GM13976 (cell line): ENCODE results near the gene UQCRH.

Source experiments
- DNase-seq: peaks from one replicate; pipeline ENCODE4 v3.0.0; 2012; ENCODE audit warnings: low spot score
- in situ Hi-C: fragments of 300-500 bp; cut with MboI; formaldehyde crosslinking; loops from one replicate; pipeline ENCODE4 v1.12.0; 2022; ENCODE audit warnings: low sequenced_read_pairs, mixed read lengths, inconsistent platforms; ENCODE audit not compliant: unreplicated experiment
- TF ChIP-seq, protein P1 (sequence below): IDR thresholded peaks from 2 replicates; pipeline ENCODE4 v1.5.1; 2012; ENCODE audit warnings: borderline replicate concordance, mild to moderate bottlenecking; ENCODE audit not compliant: insufficient read depth; ENCODE audit errors: extremely low read depth, missing control alignments, control extremely low read depth

UQCRH gene

DNA sequence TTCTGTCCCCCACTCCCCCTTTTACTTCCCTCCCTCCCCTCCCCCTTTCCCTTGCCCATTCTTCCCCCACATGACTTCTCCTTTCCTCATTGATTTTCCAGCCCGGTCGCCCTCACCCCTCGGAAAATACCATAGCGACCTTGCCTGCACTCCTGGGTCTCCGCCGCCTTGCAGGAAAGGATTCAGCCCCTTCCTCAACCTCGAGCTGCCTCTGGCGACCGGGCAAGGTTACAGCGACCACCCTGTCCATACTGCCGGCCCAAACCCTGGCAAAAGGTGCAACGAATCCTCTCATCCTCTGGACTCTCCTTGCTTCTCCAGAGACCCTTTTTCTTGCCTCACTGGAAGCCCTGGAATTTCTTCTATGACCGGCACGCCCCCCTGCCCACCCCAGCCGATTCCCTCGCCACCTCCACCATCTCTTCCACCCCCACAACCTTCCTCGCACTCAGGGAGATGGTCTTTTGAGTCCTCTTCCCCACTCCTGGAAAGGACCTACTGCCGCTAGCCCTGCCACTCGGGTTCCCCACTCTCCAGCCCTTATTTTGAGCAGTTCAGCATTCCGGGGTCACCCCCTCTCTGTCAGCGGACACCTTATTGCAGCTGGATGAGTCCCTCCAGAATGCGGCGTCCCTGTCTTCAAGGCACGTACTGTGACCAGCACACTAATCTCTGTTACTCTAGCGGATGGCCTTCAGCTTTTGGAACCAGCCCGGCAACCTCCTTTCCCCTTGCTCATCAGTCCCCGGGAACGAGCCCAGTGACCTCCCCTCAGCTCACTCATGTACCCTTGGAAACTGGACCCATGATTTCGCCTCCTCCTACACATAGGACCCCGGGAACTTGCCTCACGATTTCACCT, 38.0 kb downstream of the UQCRH start:
- DNase-seq, result no peak
- in situ Hi-C loops, result no loop called here
- TF ChIP-seq, protein P1, sequence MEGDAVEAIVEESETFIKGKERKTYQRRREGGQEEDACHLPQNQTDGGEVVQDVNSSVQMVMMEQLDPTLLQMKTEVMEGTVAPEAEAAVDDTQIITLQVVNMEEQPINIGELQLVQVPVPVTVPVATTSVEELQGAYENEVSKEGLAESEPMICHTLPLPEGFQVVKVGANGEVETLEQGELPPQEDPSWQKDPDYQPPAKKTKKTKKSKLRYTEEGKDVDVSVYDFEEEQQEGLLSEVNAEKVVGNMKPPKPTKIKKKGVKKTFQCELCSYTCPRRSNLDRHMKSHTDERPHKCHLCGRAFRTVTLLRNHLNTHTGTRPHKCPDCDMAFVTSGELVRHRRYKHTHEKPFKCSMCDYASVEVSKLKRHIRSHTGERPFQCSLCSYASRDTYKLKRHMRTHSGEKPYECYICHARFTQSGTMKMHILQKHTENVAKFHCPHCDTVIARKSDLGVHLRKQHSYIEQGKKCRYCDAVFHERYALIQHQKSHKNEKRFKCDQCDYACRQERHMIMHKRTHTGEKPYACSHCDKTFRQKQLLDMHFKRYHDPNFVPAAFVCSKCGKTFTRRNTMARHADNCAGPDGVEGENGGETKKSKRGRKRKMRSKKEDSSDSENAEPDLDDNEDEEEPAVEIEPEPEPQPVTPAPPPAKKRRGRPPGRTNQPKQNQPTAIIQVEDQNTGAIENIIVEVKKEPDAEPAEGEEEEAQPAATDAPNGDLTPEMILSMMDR, result no peak

DNA sequence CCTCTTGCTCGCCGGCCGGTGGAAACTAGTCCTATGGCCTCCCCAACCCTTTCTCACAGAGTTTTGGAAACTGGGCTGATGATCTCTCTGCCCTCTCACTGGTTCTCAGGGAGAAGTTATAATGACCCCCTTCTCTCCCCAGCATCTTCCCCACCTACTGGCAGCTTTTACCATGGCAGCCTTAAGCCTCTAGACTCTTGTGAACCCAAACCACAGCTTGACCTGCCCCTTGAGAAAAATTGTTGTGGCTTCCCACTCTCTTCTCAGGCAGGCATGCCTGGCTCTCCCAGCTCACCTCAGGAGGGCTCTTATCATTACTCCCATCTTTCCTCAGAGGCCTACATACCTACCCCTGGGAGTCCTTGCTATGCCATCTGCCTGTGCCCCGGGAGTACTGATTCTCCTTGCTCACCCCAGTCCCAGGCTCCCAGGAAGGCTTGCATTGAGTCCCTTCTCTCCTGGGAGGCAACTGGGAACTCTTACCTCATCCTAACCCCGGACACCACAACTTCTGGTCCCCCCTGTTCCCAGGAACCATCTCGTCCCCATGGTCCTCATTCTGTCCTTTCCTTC, 38.7 kb downstream of the UQCRH start:
- peak; percentile 65 for DNase-seq
- TF ChIP-seq, protein P1, result no peak
- in situ Hi-C loops, result no loop called here

DNA sequence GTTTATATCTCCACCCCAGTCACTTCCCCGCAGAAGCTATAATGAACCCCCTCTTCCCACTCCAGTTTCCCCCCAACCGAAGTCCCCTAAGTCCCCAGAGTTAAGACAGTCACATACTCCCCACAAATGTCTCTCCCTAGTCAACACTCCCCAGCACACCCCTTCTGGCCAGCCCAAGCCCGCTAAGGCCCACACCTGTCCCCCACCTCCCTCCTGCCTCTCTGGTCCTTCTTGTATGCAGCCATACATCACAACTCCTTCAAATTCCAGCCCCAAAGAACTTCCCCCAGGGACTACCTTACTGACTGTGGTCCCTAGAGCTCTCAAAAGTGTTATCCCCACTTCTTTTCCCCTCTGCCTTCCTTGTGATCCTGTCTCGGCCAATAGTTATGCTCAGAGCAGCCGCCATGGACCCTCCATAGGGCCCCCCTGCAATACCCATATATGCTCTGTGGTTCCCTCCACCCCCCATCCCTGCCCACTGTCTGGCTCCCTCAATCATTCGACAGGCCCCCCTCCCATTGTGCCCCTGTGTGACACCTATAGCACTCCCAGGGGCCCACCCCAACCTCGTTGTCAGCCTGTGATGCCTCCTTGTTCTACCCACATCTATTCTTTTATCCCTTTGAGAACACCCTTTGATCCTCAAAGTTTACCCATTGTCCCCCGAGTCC, 39.3 kb downstream of the UQCRH start:
- TF ChIP-seq, protein P1, result no peak
- DNase-seq, result no peak
- in situ Hi-C loops, result no loop called here

DNA sequence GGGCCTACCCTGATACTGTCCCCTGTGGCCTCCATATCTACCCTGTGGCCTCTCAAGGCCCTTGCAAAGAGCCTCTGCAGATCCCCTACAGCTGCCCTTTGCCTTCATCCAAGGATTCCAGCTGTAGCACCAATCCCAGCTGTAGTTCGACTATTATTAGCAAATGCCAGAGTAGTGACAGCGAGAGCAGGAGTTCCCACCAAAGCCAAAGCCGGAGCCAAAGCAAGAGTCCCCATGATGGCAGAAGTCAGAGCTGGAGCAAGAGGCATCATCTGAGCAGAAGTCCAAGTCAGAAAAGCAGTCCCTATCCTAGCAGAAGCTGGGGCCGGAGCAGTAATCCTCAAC, 39.8 kb downstream of the UQCRH start:
- TF ChIP-seq, protein P1, result no peak
- in situ Hi-C loops, result no loop called here
- DNase-seq, result no peak

DNA sequence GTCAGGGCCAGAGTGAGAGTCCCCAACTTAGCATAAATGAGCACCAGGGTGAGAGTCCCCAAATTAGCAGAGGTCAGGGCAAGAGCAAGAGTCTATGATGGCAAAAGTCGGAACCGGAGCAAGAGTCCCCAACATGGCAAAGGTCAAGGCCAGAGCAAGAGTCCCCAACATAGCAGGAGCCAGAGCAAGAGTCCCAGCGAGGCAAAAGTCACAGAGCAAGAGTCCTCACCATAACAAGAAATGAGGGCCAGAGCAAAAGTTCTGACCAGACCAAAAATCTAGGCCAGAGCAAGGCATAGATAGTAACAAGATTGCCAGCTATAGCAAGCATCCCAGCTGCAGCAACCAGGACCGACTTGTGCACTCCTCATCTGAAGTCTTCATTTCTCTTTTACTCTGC, 40.2 kb downstream of the UQCRH start:
- TF ChIP-seq, protein P1, result no peak
- DNase-seq, result no peak
- in situ Hi-C loops, result no loop called here

DNA sequence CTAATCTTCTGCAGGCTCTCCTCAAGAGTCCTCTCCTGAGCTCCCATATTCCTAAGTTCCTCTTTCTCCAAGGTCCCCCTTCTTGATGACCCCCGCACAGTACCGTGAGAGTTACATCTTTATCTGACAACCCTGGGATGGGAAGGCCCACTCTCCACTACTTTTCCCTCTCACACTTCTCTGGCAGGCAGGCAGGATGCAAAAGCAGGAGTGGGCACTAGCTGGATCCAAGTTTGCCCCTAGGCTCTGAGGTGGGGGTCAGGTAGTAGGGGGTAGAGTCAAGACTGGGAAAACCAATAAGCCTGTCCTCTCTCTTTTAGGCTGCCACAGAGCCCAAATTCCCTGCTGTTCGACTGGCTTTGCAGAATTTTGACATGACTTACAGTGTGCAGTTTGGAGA, 41.0 kb downstream of the UQCRH start:
- in situ Hi-C loops, result no loop called here
- DNase-seq, result no peak

More for the DNA sequence above, 41.0 kb downstream of the UQCRH start:
- TF ChIP-seq, protein P1, result no peak
